Mucosa of descending colon (tissue), 3 donors: Measurements from ENCODE around the gene GNE. TPM values are rescaled to one million over a fixed set of nuclear protein-coding genes. Genes with fewer than 3 reads are reported as not detected.

Source experiments
- ATAC-seq: fragments of 200-7000 bp; cut with Tn5 transposase; one replicate; pipeline ENCODE4 v1.9.1; 2020; ENCODE audit warnings: mild to moderate bottlenecking, moderate library complexity
- DNase-seq, 3 donors: peaks; one replicate each; pipeline ENCODE4 v3.0.0-alpha.2; 2020
- H3K36me3 ChIP-seq: fragments of 200-600 bp; one replicate; pipeline ENCODE4 v1.8.0; 2021; ENCODE audit warnings: low read depth, mild to moderate bottlenecking
- H3K4me1 ChIP-seq: fragments of 200-600 bp; one replicate; pipeline ENCODE4 v1.8.0; 2021; ENCODE audit warnings: low read depth, mild to moderate bottlenecking
- H3K4me3 ChIP-seq: fragments of 200-600 bp; one replicate; pipeline ENCODE4 v1.8.0; 2021; ENCODE audit warnings: mild to moderate bottlenecking
- H3K9me3 ChIP-seq: fragments of 200-600 bp; one replicate; pipeline ENCODE4 v1.8.0; 2021; ENCODE audit warnings: mild to moderate bottlenecking
- intact Hi-C, 2 donors: fragments of 100-400 bp; cut with DNase I in 1 of 2; cut with micrococcal nuclease in 1 of 2; formaldehyde crosslinking; loops; one replicate each; pipeline versions ENCODE4 v1.11.0 to v1.11.1; 2022; cut with DNase I, micrococcal nuclease
- total RNA-seq, 3 donors: library from RNA; stranded (reverse); fragmentation: NEBNext Ultra II Directional in 2 of 3; extraction: Animal tissue kit (Norgen Biotek cat#: 25700) in 2 of 3; gene quantifications; one replicate each; pipeline versions ENCODE4 v1.2.1 to v1.2.4, GENCODE V29; 2021 to 2023
- TF ChIP-seq, protein P1 (sequence below): fragments of 200-600 bp; IDR thresholded peaks from one replicate; pipeline ENCODE4 v1.8.0; 2022; ENCODE audit warnings: antibody characterized with exemption, mild to moderate bottlenecking
- donor health status: DM: no; HTN: no; CAD: no; lungs with moderate emphysema.
- donor health status: DM: no; HTN: no; CAD: no.
- donor health status: DM: no; HTN: yes; CAD: no.

Gene GNE
- total RNA-seq, 3 donors from 2014 or later = 56.6 to 107 (median 93.0) TPM

DNA sequence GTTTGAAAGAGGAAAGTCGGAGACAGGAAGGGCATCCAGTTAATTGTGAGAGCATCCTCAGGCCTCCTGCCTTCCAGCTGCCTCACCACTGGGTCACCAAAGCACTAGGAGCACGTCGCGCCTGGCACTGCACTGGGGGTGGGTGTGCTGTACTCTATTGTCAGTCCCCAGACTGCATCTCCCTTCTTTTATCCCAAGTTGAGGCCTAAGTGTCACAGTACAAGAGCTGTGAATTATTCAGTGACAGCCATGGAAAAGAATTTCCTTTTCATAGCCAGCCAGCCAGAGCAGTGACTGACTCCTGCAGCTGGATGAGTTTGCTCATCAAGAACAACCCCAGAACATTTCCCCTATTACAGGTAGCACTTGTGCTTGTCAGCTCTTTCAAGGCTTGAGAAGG, 51.2 kb downstream of the GNE start:
- H3K4me3 ChIP-seq = no peak overlapping the region
- H3K36me3 ChIP-seq = peaks cover 21% of the 10 kb centered on the region
- no peak for DNase-seq
- no peaks in the 10 kb centered on the region for H3K9me3 ChIP-seq
- no peak for ATAC-seq
- TF ChIP-seq, protein P1, sequence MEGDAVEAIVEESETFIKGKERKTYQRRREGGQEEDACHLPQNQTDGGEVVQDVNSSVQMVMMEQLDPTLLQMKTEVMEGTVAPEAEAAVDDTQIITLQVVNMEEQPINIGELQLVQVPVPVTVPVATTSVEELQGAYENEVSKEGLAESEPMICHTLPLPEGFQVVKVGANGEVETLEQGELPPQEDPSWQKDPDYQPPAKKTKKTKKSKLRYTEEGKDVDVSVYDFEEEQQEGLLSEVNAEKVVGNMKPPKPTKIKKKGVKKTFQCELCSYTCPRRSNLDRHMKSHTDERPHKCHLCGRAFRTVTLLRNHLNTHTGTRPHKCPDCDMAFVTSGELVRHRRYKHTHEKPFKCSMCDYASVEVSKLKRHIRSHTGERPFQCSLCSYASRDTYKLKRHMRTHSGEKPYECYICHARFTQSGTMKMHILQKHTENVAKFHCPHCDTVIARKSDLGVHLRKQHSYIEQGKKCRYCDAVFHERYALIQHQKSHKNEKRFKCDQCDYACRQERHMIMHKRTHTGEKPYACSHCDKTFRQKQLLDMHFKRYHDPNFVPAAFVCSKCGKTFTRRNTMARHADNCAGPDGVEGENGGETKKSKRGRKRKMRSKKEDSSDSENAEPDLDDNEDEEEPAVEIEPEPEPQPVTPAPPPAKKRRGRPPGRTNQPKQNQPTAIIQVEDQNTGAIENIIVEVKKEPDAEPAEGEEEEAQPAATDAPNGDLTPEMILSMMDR = no peak
- intact Hi-C loops = no loop called here
- no peaks in the 10 kb centered on the region for H3K4me1 ChIP-seq

DNA sequence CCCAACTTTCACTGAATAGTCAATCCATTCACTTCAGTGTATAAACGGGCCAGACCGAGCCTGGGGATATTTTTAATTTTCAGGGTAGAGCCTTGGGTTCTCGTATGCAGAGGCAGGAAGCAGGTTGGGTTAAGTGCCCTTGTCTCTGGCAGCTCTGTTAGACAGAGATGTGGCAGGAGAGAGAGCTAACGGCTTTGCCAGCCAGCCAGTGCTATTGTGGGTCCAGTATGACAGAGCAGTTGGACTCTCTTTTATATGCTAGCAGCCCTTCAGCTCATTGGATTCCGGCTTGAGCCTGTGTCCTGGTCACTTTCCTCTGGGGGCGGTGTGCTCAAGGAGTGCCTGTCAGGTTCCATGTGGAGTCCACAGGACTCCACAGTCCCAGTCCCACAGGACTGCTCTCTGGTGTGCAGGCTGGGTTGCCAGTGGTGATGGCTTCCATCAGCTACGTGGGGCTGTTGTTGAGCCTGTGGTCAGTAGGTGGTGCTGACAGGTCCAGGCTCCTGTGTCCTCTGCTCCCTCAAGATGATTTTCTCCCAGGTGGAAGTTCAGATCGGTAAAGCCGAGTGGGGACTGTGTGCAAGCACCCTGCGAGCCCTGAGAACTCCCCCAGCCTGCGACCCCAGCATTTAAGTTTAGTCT, 53.2 kb downstream of the GNE start:
- Histone ChIP-seq H3K4me1 (no peaks in the 10 kb centered on the region), H3K9me3 (no peaks in the 10 kb centered on the region), H3K4me3 (no peak overlapping the region), H3K36me3 (peaks cover 21% of the 10 kb centered on the region)
- intact Hi-C loops = no loop called here
- DNase-seq = no peak
- TF ChIP-seq, protein P1 = no peak
- peak; percentile 64 for ATAC-seq

GRCh38 chr9:36194326-36195000, 63.8 kb downstream of the GNE start:
- Histone ChIP-seq H3K9me3 (no peaks in the 10 kb centered on the region), H3K4me1 (peaks cover 28% of the 10 kb centered on the region), H3K36me3 (no peaks in the 10 kb centered on the region), H3K4me3 (no peak overlapping the region)
- TF ChIP-seq, protein P1 = no peak
- intact Hi-C loops = no loop called here
- DNase-seq (no peak), ATAC-seq (no peak)

DNA sequence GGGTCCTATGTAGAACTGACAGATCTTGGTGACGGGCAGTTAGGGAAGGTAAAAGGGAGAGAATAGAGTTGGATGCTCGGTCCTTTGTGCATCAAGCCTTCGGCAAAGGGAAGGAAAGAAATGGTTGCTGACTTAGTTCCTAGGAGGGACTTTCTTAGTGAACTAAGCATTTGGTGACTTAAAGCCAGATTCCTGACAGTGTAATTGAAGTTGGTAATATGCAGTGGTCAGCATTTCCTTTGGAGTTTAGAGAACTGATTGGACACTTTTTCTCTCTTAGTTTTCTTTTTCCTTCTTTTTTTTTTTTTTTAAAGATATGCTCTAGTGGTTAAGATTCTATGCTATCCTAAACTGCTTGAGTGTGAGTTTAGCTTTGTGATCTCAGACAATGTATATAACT, 65.2 kb downstream of the GNE start:
- intact Hi-C loops = no loop called here
- no peak for ATAC-seq
- no peaks in the 10 kb centered on the region for H3K36me3 ChIP-seq
- peaks cover 28% of the 10 kb centered on the region for H3K4me1 ChIP-seq
- DNase-seq = no peak
- H3K9me3 ChIP-seq = no peaks in the 10 kb centered on the region
- TF ChIP-seq, protein P1 = no peak
- H3K4me3 ChIP-seq = no peak overlapping the region

GRCh38 chr9:36192196-36192595, 66.1 kb downstream of the GNE start:
- intact Hi-C loops = no loop called here
- TF ChIP-seq, protein P1 = no peak
- DNase-seq = no peak

More at GRCh38 chr9:36192196-36192595, 66.1 kb downstream of the GNE start:
- H3K36me3 ChIP-seq = no peaks in the 10 kb centered on the region
- no peaks in the 10 kb centered on the region for H3K9me3 ChIP-seq
- H3K4me3 ChIP-seq = no peak overlapping the region
- ATAC-seq = no peak
- peaks cover 28% of the 10 kb centered on the region for H3K4me1 ChIP-seq
